ENCODE data around the gene ZSCAN2.

ZSCAN2 gene

GRCh38 chr15:84671211-84671610 lies 70.4 kb downstream of the ZSCAN2 start:
- in situ Hi-C loops (cut with HindIII; ENCODE audit: low pct_ligation_motif_present, low sequenced_read_pairs): no loop called here

More at GRCh38 chr15:84671211-84671610, 70.4 kb downstream of the ZSCAN2 start:
- peak; percentile 47 for DNase-seq
- H3K4me3 ChIP-seq (ENCODE audit: low read depth, low read length): no peak overlapping the region
- H3K27ac ChIP-seq: peak overlapping the region; percentile 50
- TF ChIP-seq, protein P1, sequence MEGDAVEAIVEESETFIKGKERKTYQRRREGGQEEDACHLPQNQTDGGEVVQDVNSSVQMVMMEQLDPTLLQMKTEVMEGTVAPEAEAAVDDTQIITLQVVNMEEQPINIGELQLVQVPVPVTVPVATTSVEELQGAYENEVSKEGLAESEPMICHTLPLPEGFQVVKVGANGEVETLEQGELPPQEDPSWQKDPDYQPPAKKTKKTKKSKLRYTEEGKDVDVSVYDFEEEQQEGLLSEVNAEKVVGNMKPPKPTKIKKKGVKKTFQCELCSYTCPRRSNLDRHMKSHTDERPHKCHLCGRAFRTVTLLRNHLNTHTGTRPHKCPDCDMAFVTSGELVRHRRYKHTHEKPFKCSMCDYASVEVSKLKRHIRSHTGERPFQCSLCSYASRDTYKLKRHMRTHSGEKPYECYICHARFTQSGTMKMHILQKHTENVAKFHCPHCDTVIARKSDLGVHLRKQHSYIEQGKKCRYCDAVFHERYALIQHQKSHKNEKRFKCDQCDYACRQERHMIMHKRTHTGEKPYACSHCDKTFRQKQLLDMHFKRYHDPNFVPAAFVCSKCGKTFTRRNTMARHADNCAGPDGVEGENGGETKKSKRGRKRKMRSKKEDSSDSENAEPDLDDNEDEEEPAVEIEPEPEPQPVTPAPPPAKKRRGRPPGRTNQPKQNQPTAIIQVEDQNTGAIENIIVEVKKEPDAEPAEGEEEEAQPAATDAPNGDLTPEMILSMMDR (IDR thresholded peaks at IDR 0.05; ENCODE audit: low read depth, low read length, missing control alignments): no peak
- peaks cover 25% of the 10 kb centered on the region for H3K36me3 ChIP-seq (replicated peaks)
- H3K27me3 ChIP-seq (replicated peaks): no peaks in the 10 kb centered on the region
